ENCODE results near the gene PROK2.

Gene PROK2

DNA sequence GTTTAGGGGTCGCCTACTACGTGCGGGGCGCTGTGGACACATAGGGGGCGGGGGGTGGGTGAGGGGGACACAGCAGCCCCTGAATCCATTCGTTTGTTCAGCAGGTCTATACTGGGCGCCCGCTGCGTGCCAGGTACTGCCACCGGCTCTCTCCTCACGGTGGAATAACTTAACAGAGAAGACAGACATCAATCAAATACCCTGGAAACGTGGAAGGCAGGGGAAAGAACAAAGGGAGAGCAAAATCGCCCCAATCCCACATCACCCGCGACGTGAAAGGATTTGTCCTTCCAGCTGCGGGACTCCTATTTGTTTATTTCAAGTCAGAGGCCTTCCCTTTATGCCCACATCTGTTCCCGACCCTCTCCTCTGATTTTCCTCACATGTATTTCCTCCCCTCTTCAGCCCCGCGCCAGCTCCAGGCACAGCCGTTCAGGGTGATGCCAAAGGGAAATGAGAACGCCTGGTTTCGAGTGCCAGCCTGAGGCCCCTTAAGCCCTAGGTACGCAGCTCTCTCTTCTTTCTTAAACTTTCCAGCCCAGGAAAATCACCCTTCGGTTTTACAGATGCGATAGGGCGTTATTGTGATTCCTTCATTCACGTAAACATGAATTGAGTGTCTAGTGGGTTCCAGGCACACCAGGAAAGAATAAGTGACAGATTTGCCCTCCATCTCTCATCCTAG is 726 bp upstream of the PROK2 start:
- Histone ChIP-seq H3K9me3 (ENCODE audit: control insufficient read depth, insufficient read depth, low read length) (no peaks in the 10 kb centered on the region), H3K36me3 (ENCODE audit: control insufficient read depth, insufficient read depth, low read length) (no peaks in the 10 kb centered on the region), H3K27me3 (ENCODE audit: control insufficient read depth, insufficient read depth, low read length) (peaks cover 67% of the 10 kb centered on the region), H3K4me1 (ENCODE audit: control insufficient read depth, insufficient read depth, low read length) (peaks cover 13% of the 10 kb centered on the region), H3K9ac (ENCODE audit: low read depth, low read length) (no peak overlapping the region), H3K4me3 (ENCODE audit: low read depth, low read length) (peak overlapping the region; percentile 51)

DNA sequence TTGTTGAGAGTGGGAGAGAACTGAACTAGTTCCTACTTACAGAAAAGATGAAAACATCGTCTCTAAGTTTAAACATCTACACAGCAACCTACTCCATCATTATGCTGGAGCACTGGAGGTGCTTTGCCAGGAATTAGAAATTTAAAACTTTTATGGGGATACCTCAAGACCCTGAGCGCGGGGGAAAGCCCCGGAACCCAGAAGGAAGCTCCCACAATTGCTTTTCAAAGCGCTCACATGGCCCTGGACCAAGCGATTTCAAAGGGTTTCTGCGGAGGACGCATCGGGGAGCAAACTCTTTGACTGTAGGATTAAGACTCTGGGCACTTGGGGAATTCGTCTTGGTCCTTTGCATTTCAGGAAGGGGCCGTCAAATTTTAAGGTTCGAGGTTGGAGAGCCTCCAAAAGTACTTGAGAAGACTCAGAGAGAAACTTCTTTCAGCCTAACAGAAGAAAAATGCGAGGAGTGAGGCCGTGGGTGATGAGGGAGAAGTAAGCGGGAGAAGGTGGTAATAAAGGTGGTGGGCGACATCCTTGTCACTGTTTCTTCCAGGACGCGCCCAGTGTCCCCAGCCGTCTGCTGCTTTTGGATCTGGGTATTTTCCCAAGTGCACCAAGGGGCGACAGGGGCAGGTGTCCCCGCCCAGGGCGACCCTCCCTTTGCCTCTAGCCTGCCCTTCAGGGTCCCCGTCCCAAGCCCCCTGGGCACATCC is 591 bp downstream of the PROK2 start:
- Histone ChIP-seq H3K36me3 (ENCODE audit: control insufficient read depth, insufficient read depth, low read length) (no peaks in the 10 kb centered on the region), H3K4me1 (ENCODE audit: control insufficient read depth, insufficient read depth, low read length) (peaks cover 14% of the 10 kb centered on the region), H3K9me3 (ENCODE audit: control insufficient read depth, insufficient read depth, low read length) (no peaks in the 10 kb centered on the region), H3K27me3 (ENCODE audit: control insufficient read depth, insufficient read depth, low read length) (peaks cover 67% of the 10 kb centered on the region), H3K4me3 (ENCODE audit: low read depth, low read length) (peak overlapping the region; percentile 54), H3K9ac (ENCODE audit: low read depth, low read length) (no peak overlapping the region)

DNA sequence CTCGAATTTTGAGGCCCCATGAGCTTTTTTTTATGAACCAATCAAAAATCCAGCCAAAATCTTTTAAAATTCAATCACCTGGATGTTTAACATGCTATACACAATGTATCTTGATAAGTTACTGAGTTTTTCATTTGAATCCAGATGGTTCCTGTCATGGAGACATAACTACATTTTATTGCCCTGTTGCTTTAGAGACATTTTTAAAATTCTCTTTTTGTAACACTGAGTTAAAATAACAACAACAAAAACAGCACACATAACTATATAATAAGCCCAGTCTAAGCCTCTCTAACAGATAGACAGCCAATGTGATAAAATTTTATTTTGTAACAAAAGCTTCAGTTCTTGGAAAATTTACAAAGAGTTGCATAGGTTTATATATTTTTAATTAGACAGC is 1.8 kb downstream of the PROK2 start:
- no peak overlapping the region for H3K4me3 ChIP-seq (ENCODE audit: low read depth, low read length)
- no peak overlapping the region for H3K9ac ChIP-seq (ENCODE audit: low read depth, low read length)
- no peaks in the 10 kb centered on the region for H3K9me3 ChIP-seq (ENCODE audit: control insufficient read depth, insufficient read depth, low read length)
- peaks cover 15% of the 10 kb centered on the region for H3K4me1 ChIP-seq (ENCODE audit: control insufficient read depth, insufficient read depth, low read length)
- peaks cover 67% of the 10 kb centered on the region for H3K27me3 ChIP-seq (ENCODE audit: control insufficient read depth, insufficient read depth, low read length)
- H3K36me3 ChIP-seq (ENCODE audit: control insufficient read depth, insufficient read depth, low read length), result no peaks in the 10 kb centered on the region

DNA sequence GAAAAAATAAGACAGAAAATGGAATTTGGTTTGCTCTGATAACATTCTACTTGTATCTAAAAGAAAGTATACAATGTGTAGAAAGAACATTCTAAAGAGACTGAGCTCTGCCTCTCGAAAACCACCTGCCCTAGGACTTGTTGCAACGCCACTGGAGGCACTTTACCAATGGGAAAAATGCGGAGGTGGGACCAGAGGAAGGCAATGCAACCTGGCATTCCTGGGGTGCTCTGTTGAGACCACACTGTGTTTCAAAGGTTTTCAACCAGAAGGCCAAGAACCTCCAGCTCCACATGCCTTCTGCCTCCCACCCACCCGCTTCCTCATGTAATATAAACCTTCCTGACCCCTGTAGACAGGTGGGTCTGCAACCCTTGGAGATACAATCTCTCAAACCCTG is 4.5 kb downstream of the PROK2 start:
- Histone ChIP-seq H3K27me3 (ENCODE audit: control insufficient read depth, insufficient read depth, low read length) (peaks cover 40% of the 10 kb centered on the region), H3K9ac (ENCODE audit: low read depth, low read length) (no peak overlapping the region), H3K9me3 (ENCODE audit: control insufficient read depth, insufficient read depth, low read length) (no peaks in the 10 kb centered on the region), H3K4me1 (ENCODE audit: control insufficient read depth, insufficient read depth, low read length) (peaks cover 6% of the 10 kb centered on the region), H3K4me3 (ENCODE audit: low read depth, low read length) (no peak overlapping the region), H3K36me3 (ENCODE audit: control insufficient read depth, insufficient read depth, low read length) (no peaks in the 10 kb centered on the region)

DNA sequence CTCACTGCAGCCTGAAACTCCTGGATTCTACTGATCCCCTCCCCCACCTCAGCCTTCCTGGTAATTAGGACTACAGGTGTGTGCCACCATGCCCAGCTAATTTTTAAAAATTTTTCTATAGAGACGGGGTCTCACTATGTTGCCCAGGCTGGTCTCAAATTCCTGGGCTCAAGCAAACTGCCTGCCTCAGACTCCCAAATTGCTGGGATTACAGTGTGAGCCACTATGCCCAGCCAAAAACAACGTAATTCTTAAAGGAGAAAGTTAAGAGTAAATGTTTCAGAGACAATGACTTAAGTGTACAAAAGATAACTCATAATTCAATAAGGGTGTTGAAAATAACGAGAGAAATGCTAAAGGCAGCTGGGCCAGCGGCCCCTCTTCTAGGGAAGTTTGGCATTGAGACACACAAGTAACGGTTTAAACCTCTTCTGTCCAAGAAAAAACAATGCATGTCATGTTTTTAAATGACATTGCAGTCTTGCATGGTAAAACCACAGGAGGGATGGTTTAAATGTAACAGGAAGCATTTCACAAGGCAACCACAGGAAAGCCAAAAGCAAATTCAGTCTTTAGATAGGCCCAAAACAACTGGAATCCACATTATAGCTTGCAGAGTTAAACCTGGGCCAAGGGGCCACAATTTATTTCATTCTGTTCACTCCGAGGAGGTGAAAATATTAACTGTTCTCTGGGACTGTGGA is 5.1 kb downstream of the PROK2 start:
- no peak overlapping the region for H3K4me3 ChIP-seq (ENCODE audit: low read depth, low read length)
- peaks cover 37% of the 10 kb centered on the region for H3K27me3 ChIP-seq (ENCODE audit: control insufficient read depth, insufficient read depth, low read length)
- no peaks in the 10 kb centered on the region for H3K36me3 ChIP-seq (ENCODE audit: control insufficient read depth, insufficient read depth, low read length)

DNA sequence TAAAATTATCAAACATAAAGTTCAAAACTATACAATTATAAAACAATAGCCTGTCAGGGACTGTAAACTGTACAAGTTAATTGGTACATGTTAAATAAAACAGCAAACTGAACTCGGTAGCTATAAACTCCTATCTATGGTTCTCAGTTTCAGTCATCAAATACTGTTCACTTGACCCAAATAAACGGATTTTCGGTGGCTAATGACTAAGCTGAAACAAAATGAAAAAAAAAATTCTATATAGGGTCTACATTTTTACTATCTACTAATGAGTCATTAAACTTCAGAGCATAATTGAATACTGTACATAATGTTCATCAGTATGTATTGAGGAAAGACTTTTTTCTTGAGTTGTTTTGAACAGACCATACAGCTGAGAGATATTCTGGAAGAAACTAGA is 6.6 kb downstream of the PROK2 start:
- Histone ChIP-seq H3K4me3 (ENCODE audit: low read depth, low read length) (no peak overlapping the region), H3K9me3 (ENCODE audit: control insufficient read depth, insufficient read depth, low read length) (no peaks in the 10 kb centered on the region), H3K4me1 (ENCODE audit: control insufficient read depth, insufficient read depth, low read length) (peaks cover 6% of the 10 kb centered on the region), H3K27me3 (ENCODE audit: control insufficient read depth, insufficient read depth, low read length) (peaks cover 23% of the 10 kb centered on the region), H3K9ac (ENCODE audit: low read depth, low read length) (no peak overlapping the region), H3K36me3 (ENCODE audit: control insufficient read depth, insufficient read depth, low read length) (no peaks in the 10 kb centered on the region)

More for the DNA sequence above, 5.1 kb downstream of the PROK2 start:
- Histone ChIP-seq H3K9ac (ENCODE audit: low read depth, low read length) (no peak overlapping the region), H3K4me1 (ENCODE audit: control insufficient read depth, insufficient read depth, low read length) (peaks cover 6% of the 10 kb centered on the region), H3K9me3 (ENCODE audit: control insufficient read depth, insufficient read depth, low read length) (no peaks in the 10 kb centered on the region)

DNA sequence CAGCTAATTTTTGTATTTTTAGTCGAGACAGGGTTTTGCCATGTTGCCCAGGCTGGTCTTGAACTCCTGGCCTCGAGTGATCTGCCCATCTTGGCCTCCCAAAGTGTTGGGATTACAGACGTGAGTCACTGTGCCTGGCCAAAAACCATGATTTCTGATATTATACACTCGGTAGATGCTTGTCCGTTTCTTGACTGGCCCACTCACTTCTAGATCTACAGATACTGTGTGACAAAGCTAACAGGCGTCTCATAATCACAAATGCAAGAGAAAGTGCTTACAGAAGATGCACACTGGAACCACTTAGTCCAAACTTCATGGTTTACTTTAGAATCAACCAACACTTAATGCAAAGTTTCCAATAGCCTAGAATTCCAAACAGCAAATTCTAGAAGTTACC is 8.4 kb downstream of the PROK2 start:
- H3K4me1 ChIP-seq (ENCODE audit: control insufficient read depth, insufficient read depth, low read length), result peaks cover 10% of the 10 kb centered on the region
- H3K36me3 ChIP-seq (ENCODE audit: control insufficient read depth, insufficient read depth, low read length), result no peaks in the 10 kb centered on the region
- no peak overlapping the region for H3K4me3 ChIP-seq (ENCODE audit: low read depth, low read length)
- no peaks in the 10 kb centered on the region for H3K9me3 ChIP-seq (ENCODE audit: control insufficient read depth, insufficient read depth, low read length)
- no peak overlapping the region for H3K9ac ChIP-seq (ENCODE audit: low read depth, low read length)
- peaks cover 5% of the 10 kb centered on the region for H3K27me3 ChIP-seq (ENCODE audit: control insufficient read depth, insufficient read depth, low read length)

DNA sequence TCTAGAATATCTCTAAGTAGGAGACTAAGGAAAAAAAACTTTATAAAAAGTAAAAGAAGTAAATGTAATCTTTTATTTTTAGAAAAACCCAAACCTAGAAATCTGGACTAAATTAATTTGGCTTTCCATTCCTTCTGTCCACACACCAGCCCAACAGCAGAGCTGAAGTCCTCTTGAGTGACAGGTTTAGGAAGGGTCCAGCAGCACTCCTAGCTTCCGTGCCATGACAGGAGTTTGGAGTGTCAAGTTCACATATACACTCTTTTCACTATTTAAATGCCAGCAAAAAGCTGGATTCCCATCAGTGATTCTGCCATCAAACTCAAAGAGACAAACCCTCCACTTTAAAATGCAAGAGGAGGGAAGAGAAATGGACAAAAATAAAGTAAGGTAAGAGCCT is 13.1 kb downstream of the PROK2 start:
- peaks cover 11% of the 10 kb centered on the region for H3K4me1 ChIP-seq (ENCODE audit: control insufficient read depth, insufficient read depth, low read length)
- no peak overlapping the region for H3K9ac ChIP-seq (ENCODE audit: low read depth, low read length)
- no peak overlapping the region for H3K4me3 ChIP-seq (ENCODE audit: low read depth, low read length)
- no peaks in the 10 kb centered on the region for H3K27me3 ChIP-seq (ENCODE audit: control insufficient read depth, insufficient read depth, low read length)
- H3K36me3 ChIP-seq (ENCODE audit: control insufficient read depth, insufficient read depth, low read length), result no peaks in the 10 kb centered on the region
- no peaks in the 10 kb centered on the region for H3K9me3 ChIP-seq (ENCODE audit: control insufficient read depth, insufficient read depth, low read length)

DNA sequence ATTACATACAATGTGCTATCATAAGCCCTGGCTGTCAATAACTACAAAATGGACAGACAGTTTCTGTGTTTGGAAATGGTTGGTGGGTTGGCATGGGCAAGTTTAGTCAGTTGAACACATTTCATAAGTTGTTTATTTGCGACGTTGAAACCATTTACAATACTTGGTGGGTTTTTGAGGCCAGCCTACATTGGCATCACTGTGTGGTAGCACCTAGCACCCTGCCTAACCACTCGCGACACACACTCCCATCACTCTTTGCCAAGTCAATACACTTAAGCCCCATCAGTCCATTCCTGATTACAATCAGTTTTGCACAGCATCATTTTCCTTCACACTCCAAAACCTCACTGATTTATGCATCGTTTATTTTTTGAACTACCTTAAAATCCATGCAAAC is 13.8 kb downstream of the PROK2 start:
- Histone ChIP-seq H3K9me3 (ENCODE audit: control insufficient read depth, insufficient read depth, low read length) (no peaks in the 10 kb centered on the region), H3K27me3 (ENCODE audit: control insufficient read depth, insufficient read depth, low read length) (no peaks in the 10 kb centered on the region), H3K4me1 (ENCODE audit: control insufficient read depth, insufficient read depth, low read length) (peaks cover 11% of the 10 kb centered on the region), H3K4me3 (ENCODE audit: low read depth, low read length) (no peak overlapping the region), H3K36me3 (ENCODE audit: control insufficient read depth, insufficient read depth, low read length) (no peaks in the 10 kb centered on the region), H3K9ac (ENCODE audit: low read depth, low read length) (no peak overlapping the region)

DNA sequence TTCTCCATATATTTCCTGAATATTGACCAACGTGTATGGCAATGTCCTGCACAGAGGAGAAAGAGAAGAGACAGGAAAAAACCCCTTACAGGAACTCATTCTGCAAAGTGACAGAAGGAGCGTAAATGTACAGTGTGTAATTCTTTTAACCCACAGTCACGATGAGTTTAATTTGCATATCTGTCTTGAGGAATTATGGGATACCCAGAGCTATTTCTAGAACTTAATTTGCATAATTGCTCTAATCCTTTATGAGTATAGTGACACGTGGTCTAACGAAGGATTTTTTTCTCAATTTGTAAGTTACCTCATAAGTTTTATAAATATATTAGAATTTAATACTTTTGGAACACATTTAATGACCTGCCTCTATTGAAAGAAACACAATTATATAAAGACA is 21.5 kb downstream of the PROK2 start:
- Histone ChIP-seq H3K4me1 (ENCODE audit: control insufficient read depth, insufficient read depth, low read length) (no peaks in the 10 kb centered on the region), H3K9me3 (ENCODE audit: control insufficient read depth, insufficient read depth, low read length) (no peaks in the 10 kb centered on the region), H3K9ac (ENCODE audit: low read depth, low read length) (no peak overlapping the region), H3K4me3 (ENCODE audit: low read depth, low read length) (no peak overlapping the region), H3K27me3 (ENCODE audit: control insufficient read depth, insufficient read depth, low read length) (peaks cover 9% of the 10 kb centered on the region), H3K36me3 (ENCODE audit: control insufficient read depth, insufficient read depth, low read length) (no peaks in the 10 kb centered on the region)

DNA sequence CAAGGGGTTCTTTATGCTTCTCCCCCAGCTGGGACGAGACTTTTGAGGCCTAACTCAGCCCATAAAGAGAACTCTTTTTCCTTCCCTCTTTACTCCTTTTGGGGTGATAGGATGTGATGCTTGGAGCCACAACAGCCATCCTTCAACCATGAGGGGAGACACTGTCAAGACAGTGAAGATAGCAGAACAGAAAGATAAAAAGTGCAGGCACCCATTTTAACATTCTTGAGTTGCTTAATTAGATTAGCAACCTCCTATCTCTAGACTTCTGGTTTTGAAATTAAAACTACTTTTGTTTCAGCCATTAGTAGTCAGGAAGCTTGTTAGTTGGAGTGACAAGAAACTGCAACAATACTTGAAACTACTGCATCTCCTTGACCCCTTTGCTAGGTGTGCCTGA is 24.8 kb downstream of the PROK2 start:
- Histone ChIP-seq H3K27me3 (ENCODE audit: control insufficient read depth, insufficient read depth, low read length) (peaks cover 24% of the 10 kb centered on the region), H3K4me3 (ENCODE audit: low read depth, low read length) (no peak overlapping the region), H3K4me1 (ENCODE audit: control insufficient read depth, insufficient read depth, low read length) (no peaks in the 10 kb centered on the region), H3K9me3 (ENCODE audit: control insufficient read depth, insufficient read depth, low read length) (no peaks in the 10 kb centered on the region), H3K9ac (ENCODE audit: low read depth, low read length) (no peak overlapping the region), H3K36me3 (ENCODE audit: control insufficient read depth, insufficient read depth, low read length) (no peaks in the 10 kb centered on the region)

DNA sequence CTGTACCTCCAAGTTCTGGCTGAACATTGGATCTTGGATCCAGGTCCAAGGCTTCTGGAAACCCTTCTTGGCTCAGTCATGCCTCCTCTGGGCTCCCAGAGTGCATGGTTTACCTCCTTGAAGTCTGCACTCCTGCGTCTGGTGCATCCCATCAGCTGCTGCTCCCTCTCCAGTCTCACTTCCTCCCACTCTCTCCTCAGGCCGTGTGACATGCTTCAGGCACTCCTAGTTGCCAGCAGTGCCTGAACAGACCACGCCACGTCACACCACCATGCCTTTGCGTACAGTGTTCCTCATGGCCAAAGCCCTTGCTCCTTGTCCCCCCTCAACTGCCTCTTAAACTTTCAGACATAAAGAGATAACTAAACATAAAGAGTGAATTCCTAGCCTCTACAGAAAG is 25.5 kb downstream of the PROK2 start:
- no peaks in the 10 kb centered on the region for H3K9me3 ChIP-seq (ENCODE audit: control insufficient read depth, insufficient read depth, low read length)
- no peak overlapping the region for H3K9ac ChIP-seq (ENCODE audit: low read depth, low read length)
- no peak overlapping the region for H3K4me3 ChIP-seq (ENCODE audit: low read depth, low read length)
- H3K36me3 ChIP-seq (ENCODE audit: control insufficient read depth, insufficient read depth, low read length), result no peaks in the 10 kb centered on the region
- H3K4me1 ChIP-seq (ENCODE audit: control insufficient read depth, insufficient read depth, low read length), result no peaks in the 10 kb centered on the region
- peaks cover 29% of the 10 kb centered on the region for H3K27me3 ChIP-seq (ENCODE audit: control insufficient read depth, insufficient read depth, low read length)

Measured in iPS-15b (cell line).